Measurements from ENCODE around the gene BDP1. TPM values are rescaled to one million over a fixed set of nuclear protein-coding genes. Genes with fewer than 3 reads are reported as not detected.
"Not testable (repeated sequence)": the region's sequence is repeated elsewhere in the genome, so short reads cannot be mapped to it uniquely, and the experiment has no call there.

Gene BDP1
- polyA plus RNA-seq, 1 donor, result 23.3 TPM

- no peak for DNase-seq (ENCODE audit: low read depth)
Observed at GRCh38 chr5:71471193-71471592, 15.7 kb downstream of the BDP1 start.

- no peak for DNase-seq (ENCODE audit: low read depth)
Observed at GRCh38 chr5:71475788-71476384, 20.4 kb downstream of the BDP1 start.

GRCh38 chr5:71481441-71481840, 26.0 kb downstream of the BDP1 start:
- DNase-seq (ENCODE audit: low read depth), result no peak

GRCh38 chr5:71482132-71482531, 26.7 kb downstream of the BDP1 start:
- DNase-seq (ENCODE audit: low read depth), result no peak

- DNase-seq (ENCODE audit: low read depth), result no peak
Observed at GRCh38 chr5:71483355-71483754, 27.9 kb downstream of the BDP1 start.

- no peak for DNase-seq (ENCODE audit: low read depth)
Observed at GRCh38 chr5:71492817-71493615, 37.6 kb downstream of the BDP1 start.

- not testable (repeated sequence) for DNase-seq (ENCODE audit: low read depth)
Observed at GRCh38 chr5:71494202-71494601, 38.8 kb downstream of the BDP1 start.

- not testable (repeated sequence) for DNase-seq (ENCODE audit: low read depth)
Observed at GRCh38 chr5:71498756-71499155, 43.3 kb downstream of the BDP1 start.

GRCh38 chr5:71503536-71503935, 48.1 kb downstream of the BDP1 start:
- DNase-seq (ENCODE audit: low read depth), result no peak

GRCh38 chr5:71522151-71522550, 66.7 kb downstream of the BDP1 start:
- DNase-seq (ENCODE audit: low read depth), result no peak

- DNase-seq (ENCODE audit: low read depth), result not testable (repeated sequence)
Observed at GRCh38 chr5:71525611-71526010, 70.2 kb downstream of the BDP1 start.

- DNase-seq (ENCODE audit: low read depth), result no peak
Observed at GRCh38 chr5:71528206-71528605, 72.8 kb downstream of the BDP1 start.

- no peak for DNase-seq (ENCODE audit: low read depth)
Observed at GRCh38 chr5:71529682-71530081, 74.2 kb downstream of the BDP1 start.

GRCh38 chr5:71533142-71533541, 77.7 kb downstream of the BDP1 start:
- no peak for DNase-seq (ENCODE audit: low read depth)

GRCh38 chr5:71533615-71534014, 78.2 kb downstream of the BDP1 start:
- no peak for DNase-seq (ENCODE audit: low read depth)

GRCh38 chr5:71537687-71538086, 82.2 kb downstream of the BDP1 start:
- DNase-seq (ENCODE audit: low read depth), result no peak

GRCh38 chr5:71550885-71551284, 95.4 kb downstream of the BDP1 start:
- DNase-seq (ENCODE audit: low read depth), result not testable (repeated sequence)

GRCh38 chr5:71551582-71551981, 96.1 kb downstream of the BDP1 start:
- not testable (repeated sequence) for DNase-seq (ENCODE audit: low read depth)

GRCh38 chr5:71552026-71552749, 96.7 kb downstream of the BDP1 start:
- DNase-seq (ENCODE audit: low read depth), result not testable (repeated sequence)

- no peak for DNase-seq (ENCODE audit: low read depth)
Observed at GRCh38 chr5:71563161-71563560, 107.7 kb downstream of the BDP1 start.

- no peak for DNase-seq (ENCODE audit: low read depth)
Observed at GRCh38 chr5:71564895-71565294, 109.4 kb downstream of the BDP1 start.

GRCh38 chr5:71569748-71570509, 114.5 kb downstream of the BDP1 start:
- no peak for DNase-seq (ENCODE audit: low read depth)

Data from forelimb muscle (tissue), 1 donor.